Activated B cell treated with CpG ODN at 0.5 μM for 24 hours (primary cell): ENCODE results near the gene CADPS2. TPM values are rescaled to one million over a fixed set of nuclear protein-coding genes. Genes with fewer than 3 reads are reported as not detected.

Experiments used
- ATAC-seq: fragments of 200-7000 bp; cut with Tn5 transposase; one replicate; pipeline ENCODE4 v1.10.0; 2021; ENCODE audit warnings: low read depth, mild to moderate bottlenecking, moderate library complexity
- CTCF ChIA-PET: fragments of 350-600 bp; sonication (Branson Sonifier 250); formaldehyde crosslinking; loops from one replicate; lab custom pipeline; 2021; ENCODE audit warnings: antibody characterized with exemption; lab: Charles Lee
- POLR2A ChIA-PET: fragments of 350-600 bp; sonication (Branson Sonifier 250); formaldehyde crosslinking; loops from one replicate; lab custom pipeline; 2021; ENCODE audit warnings: antibody characterized with exemption; lab: Charles Lee
- DNase-seq: peaks from one replicate; pipeline ENCODE4 v3.0.0; 2022
- H3K27ac Mint-ChIP-seq: one replicate; pipeline ENCODE4 v1.8.0; 2020; ENCODE audit warnings: mixed read lengths
- H3K27me3 Mint-ChIP-seq: one replicate; pipeline ENCODE4 v1.8.0; 2021; ENCODE audit warnings: mixed read lengths
- H3K36me3 Mint-ChIP-seq: one replicate; pipeline ENCODE4 v1.8.0; 2021; ENCODE audit warnings: low read depth, mixed read lengths
- H3K4me1 Mint-ChIP-seq: one replicate; pipeline ENCODE4 v1.8.0; 2021; ENCODE audit warnings: mixed read lengths
- H3K4me3 Mint-ChIP-seq: one replicate; pipeline ENCODE4 v1.8.0; 2020; ENCODE audit warnings: mild to moderate bottlenecking, mixed read lengths
- H3K9me3 Mint-ChIP-seq: one replicate; pipeline ENCODE4 v1.8.0; 2020; ENCODE audit warnings: mixed read lengths
- intact Hi-C: fragments of 100-400 bp; cut with micrococcal nuclease; formaldehyde crosslinking; loops from one replicate; pipeline ENCODE4 v1.15.1; 2024
- total RNA-seq: library from RNA; stranded (reverse); gene quantifications from 2 replicates; pipeline ENCODE4 v1.2.3, GENCODE V29; 2022
- TF ChIP-seq, protein P1 (sequence below): fragments of 200-600 bp; IDR thresholded peaks from one replicate; pipeline ENCODE4 v1.8.0; 2022; ENCODE audit warnings: antibody characterized with exemption, mild to moderate bottlenecking

Gene CADPS2
- total RNA-seq, 1 donor from 2014 or later: not detected

GRCh38 chr7:122415510-122415909, 470.8 kb downstream of the CADPS2 start:
- Mint-ChIP-seq H3K9me3 (peaks cover 3% of the 10 kb centered on the region), H3K36me3 (no peaks in the 10 kb centered on the region), H3K4me1 (no peaks in the 10 kb centered on the region), H3K27me3 (no peaks in the 10 kb centered on the region), H3K4me3 (no peak overlapping the region), H3K27ac (no peak overlapping the region)
- POLR2A ChIA-PET: no interaction called here
- DNase-seq (no peak), ATAC-seq (no peak)
- intact Hi-C loops: no loop called here
- TF ChIP-seq, protein P1, sequence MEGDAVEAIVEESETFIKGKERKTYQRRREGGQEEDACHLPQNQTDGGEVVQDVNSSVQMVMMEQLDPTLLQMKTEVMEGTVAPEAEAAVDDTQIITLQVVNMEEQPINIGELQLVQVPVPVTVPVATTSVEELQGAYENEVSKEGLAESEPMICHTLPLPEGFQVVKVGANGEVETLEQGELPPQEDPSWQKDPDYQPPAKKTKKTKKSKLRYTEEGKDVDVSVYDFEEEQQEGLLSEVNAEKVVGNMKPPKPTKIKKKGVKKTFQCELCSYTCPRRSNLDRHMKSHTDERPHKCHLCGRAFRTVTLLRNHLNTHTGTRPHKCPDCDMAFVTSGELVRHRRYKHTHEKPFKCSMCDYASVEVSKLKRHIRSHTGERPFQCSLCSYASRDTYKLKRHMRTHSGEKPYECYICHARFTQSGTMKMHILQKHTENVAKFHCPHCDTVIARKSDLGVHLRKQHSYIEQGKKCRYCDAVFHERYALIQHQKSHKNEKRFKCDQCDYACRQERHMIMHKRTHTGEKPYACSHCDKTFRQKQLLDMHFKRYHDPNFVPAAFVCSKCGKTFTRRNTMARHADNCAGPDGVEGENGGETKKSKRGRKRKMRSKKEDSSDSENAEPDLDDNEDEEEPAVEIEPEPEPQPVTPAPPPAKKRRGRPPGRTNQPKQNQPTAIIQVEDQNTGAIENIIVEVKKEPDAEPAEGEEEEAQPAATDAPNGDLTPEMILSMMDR: no peak
- CTCF ChIA-PET: no interaction called here

- TF ChIP-seq, protein P1: no peak
- Mint-ChIP-seq H3K36me3 (no peaks in the 10 kb centered on the region), H3K27ac (no peak overlapping the region), H3K4me3 (no peak overlapping the region), H3K4me1 (no peaks in the 10 kb centered on the region), H3K27me3 (no peaks in the 10 kb centered on the region), H3K9me3 (peaks cover 3% of the 10 kb centered on the region)
- no peak for DNase-seq
- ATAC-seq: no peak
- ChIA-PET POLR2A (no interaction called here), CTCF (no interaction called here)
- intact Hi-C loops: no loop called here
These were observed 472.9 kb downstream of the CADPS2 start for GRCh38 chr7:122413339-122413738.

GRCh38 chr7:122412883-122413282, 473.4 kb downstream of the CADPS2 start:
- CTCF ChIA-PET: no interaction called here
- POLR2A ChIA-PET: no interaction called here
- Mint-ChIP-seq H3K9me3 (peaks cover 3% of the 10 kb centered on the region), H3K4me3 (no peak overlapping the region), H3K27ac (no peak overlapping the region), H3K4me1 (no peaks in the 10 kb centered on the region), H3K27me3 (no peaks in the 10 kb centered on the region), H3K36me3 (no peaks in the 10 kb centered on the region)
- DNase-seq (no peak), ATAC-seq (no peak)
- intact Hi-C loops: no loop called here
- TF ChIP-seq, protein P1: no peak

GRCh38 chr7:122412441-122412840, 473.8 kb downstream of the CADPS2 start:
- no peaks in the 10 kb centered on the region for H3K4me1 Mint-ChIP-seq
- DNase-seq (no peak), ATAC-seq (no peak)
- intact Hi-C loops: no loop called here
- no peaks in the 10 kb centered on the region for H3K36me3 Mint-ChIP-seq
- CTCF ChIA-PET: no interaction called here
- no peak overlapping the region for H3K27ac Mint-ChIP-seq
- TF ChIP-seq, protein P1: no peak
- H3K4me3 Mint-ChIP-seq: no peak overlapping the region
- H3K27me3 Mint-ChIP-seq: no peaks in the 10 kb centered on the region
- POLR2A ChIA-PET: no interaction called here
- peaks cover 3% of the 10 kb centered on the region for H3K9me3 Mint-ChIP-seq

GRCh38 chr7:122407195-122407594, 479.1 kb downstream of the CADPS2 start:
- TF ChIP-seq, protein P1: no peak
- POLR2A ChIA-PET: no interaction called here
- Mint-ChIP-seq H3K36me3 (no peaks in the 10 kb centered on the region), H3K9me3 (peaks cover 3% of the 10 kb centered on the region), H3K27ac (no peak overlapping the region), H3K4me1 (no peaks in the 10 kb centered on the region), H3K4me3 (no peak overlapping the region), H3K27me3 (no peaks in the 10 kb centered on the region)
- ATAC-seq: no peak
- intact Hi-C loops: no loop called here
- no peak for DNase-seq
- CTCF ChIA-PET: no interaction called here
